ENCODE measurements around the gene PRTN3. TPM values are rescaled to one million over a fixed set of nuclear protein-coding genes. Genes with fewer than 3 reads are reported as not detected.

PRTN3 gene
- total RNA-seq, 1 experiment from 2014 or later: not detected

DNA sequence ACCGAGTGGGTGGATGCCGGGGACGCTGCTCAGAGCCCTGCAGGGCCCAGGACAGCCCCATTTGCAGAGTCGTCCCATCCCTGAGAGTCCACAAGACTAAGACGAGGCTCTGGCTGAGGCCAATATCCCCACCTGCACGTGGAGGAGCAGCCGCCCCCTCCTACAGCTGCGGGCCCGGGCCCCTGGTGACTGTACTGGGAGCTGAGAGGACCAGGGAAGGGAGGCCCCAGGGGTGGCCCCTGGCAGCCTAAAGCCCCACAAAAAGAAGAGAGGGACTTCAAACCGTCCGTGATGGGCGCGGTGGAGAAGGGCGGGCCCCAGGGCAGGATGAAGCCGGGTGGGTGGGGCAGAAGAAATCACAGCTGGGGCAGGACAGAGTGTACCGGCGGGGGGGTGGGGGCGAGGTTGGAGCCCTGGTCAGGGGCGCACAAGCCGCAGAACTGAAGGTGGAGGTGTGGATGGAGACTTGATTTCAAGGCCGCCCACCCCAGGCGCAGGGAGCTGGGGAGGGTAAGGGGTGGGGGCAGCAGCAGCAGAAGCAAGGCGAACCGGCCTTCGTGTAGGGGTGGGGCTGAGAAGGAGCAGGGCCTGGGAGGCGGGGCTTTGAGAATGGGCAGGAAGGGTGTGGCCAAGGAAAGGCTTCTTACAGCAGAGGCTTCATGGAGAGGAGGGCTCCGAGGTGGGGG is 31.6 kb downstream of the PRTN3 start:
- H3K9me3 Mint-ChIP-seq (ENCODE audit: low read depth, unreplicated experiment): no peaks in the 10 kb centered on the region
- no peak overlapping the region for H3K4me3 Mint-ChIP-seq (ENCODE audit: low read depth, unreplicated experiment)
- intact Hi-C loops (cut with micrococcal nuclease; ENCODE audit: unreplicated experiment): no loop called here
- no peak overlapping the region for H3K27ac Mint-ChIP-seq (ENCODE audit: unreplicated experiment)
- DNase-seq: peak; percentile 34
- peaks cover 30% of the 10 kb centered on the region for H3K36me3 Mint-ChIP-seq (ENCODE audit: insufficient read depth, unreplicated experiment)
- BruUV-seq (replicated peaks): no TSS peak
- CTCF ChIA-PET: no interaction called here
- no peaks in the 10 kb centered on the region for H3K4me1 Mint-ChIP-seq (ENCODE audit: low read depth, unreplicated experiment)
- no peaks in the 10 kb centered on the region for H3K27me3 Mint-ChIP-seq (ENCODE audit: unreplicated experiment)
- TF ChIP-seq, protein P1, sequence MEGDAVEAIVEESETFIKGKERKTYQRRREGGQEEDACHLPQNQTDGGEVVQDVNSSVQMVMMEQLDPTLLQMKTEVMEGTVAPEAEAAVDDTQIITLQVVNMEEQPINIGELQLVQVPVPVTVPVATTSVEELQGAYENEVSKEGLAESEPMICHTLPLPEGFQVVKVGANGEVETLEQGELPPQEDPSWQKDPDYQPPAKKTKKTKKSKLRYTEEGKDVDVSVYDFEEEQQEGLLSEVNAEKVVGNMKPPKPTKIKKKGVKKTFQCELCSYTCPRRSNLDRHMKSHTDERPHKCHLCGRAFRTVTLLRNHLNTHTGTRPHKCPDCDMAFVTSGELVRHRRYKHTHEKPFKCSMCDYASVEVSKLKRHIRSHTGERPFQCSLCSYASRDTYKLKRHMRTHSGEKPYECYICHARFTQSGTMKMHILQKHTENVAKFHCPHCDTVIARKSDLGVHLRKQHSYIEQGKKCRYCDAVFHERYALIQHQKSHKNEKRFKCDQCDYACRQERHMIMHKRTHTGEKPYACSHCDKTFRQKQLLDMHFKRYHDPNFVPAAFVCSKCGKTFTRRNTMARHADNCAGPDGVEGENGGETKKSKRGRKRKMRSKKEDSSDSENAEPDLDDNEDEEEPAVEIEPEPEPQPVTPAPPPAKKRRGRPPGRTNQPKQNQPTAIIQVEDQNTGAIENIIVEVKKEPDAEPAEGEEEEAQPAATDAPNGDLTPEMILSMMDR (IDR thresholded peaks at IDR 0.05; ENCODE audit: unreplicated experiment): no peak

DNA sequence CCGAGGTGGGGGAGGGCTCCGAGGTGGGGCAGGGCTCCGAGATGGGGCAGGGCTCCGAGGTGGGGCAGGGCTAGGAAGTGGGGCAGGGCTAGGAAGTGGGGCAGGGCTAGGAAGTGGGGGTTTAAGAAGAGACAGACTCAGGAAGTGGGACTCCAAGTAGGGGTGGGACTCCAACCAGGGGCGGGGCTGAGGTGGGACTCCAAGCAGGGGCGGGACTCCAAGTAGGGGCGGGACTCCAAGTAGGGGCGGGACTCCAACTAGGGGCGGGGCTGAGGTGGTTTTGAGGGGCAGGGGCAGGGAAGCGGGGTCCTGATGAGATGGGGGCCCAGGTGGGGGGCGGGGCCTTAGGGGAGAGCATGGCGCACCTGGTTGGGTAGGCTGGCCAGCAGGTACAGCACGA is 32.3 kb downstream of the PRTN3 start:
- CTCF ChIA-PET: no interaction called here
- BruUV-seq (replicated peaks): no TSS peak
- peaks cover 30% of the 10 kb centered on the region for H3K36me3 Mint-ChIP-seq (ENCODE audit: insufficient read depth, unreplicated experiment)
- DNase-seq: no peak
- no peaks in the 10 kb centered on the region for H3K27me3 Mint-ChIP-seq (ENCODE audit: unreplicated experiment)
- H3K9me3 Mint-ChIP-seq (ENCODE audit: low read depth, unreplicated experiment): no peaks in the 10 kb centered on the region
- TF ChIP-seq, protein P1 (IDR thresholded peaks at IDR 0.05; ENCODE audit: unreplicated experiment): no peak
- no peaks in the 10 kb centered on the region for H3K4me1 Mint-ChIP-seq (ENCODE audit: low read depth, unreplicated experiment)
- H3K4me3 Mint-ChIP-seq (ENCODE audit: low read depth, unreplicated experiment): no peak overlapping the region
- intact Hi-C loops (cut with micrococcal nuclease; ENCODE audit: unreplicated experiment): no loop called here
- no peak overlapping the region for H3K27ac Mint-ChIP-seq (ENCODE audit: unreplicated experiment)

DNA sequence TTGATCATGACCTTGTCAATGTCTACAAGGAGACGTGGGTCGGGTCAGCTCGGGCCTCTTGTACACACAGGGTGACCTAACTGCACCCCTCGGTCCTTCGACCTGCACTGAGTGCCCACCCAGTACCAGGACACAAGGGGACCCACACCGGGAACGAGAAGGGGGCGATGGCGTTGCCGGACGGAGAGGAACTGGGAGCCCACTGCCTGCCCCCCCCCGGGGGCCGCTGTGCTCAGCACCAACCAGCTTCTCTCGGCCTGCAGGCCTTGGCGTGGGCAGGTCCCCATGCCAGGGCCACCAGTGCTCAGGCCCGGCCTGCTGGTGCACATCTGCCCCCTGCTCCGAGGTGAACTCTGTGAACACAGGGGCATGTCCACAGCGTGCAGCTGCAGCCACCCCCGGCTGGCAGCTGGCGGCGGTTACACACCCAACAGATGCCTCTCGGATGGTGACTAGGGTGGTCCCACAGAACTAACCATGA is 32.8 kb downstream of the PRTN3 start:
- no peak for DNase-seq
- intact Hi-C loops (cut with micrococcal nuclease; ENCODE audit: unreplicated experiment): no loop called here
- peaks cover 30% of the 10 kb centered on the region for H3K36me3 Mint-ChIP-seq (ENCODE audit: insufficient read depth, unreplicated experiment)
- no peaks in the 10 kb centered on the region for H3K9me3 Mint-ChIP-seq (ENCODE audit: low read depth, unreplicated experiment)
- TF ChIP-seq, protein P1 (IDR thresholded peaks at IDR 0.05; ENCODE audit: unreplicated experiment): no peak
- no TSS peak for BruUV-seq (replicated peaks)
- H3K4me1 Mint-ChIP-seq (ENCODE audit: low read depth, unreplicated experiment): no peaks in the 10 kb centered on the region
- no peaks in the 10 kb centered on the region for H3K27me3 Mint-ChIP-seq (ENCODE audit: unreplicated experiment)
- H3K27ac Mint-ChIP-seq (ENCODE audit: unreplicated experiment): no peak overlapping the region
- CTCF ChIA-PET: no interaction called here
- no peak overlapping the region for H3K4me3 Mint-ChIP-seq (ENCODE audit: low read depth, unreplicated experiment)

DNA sequence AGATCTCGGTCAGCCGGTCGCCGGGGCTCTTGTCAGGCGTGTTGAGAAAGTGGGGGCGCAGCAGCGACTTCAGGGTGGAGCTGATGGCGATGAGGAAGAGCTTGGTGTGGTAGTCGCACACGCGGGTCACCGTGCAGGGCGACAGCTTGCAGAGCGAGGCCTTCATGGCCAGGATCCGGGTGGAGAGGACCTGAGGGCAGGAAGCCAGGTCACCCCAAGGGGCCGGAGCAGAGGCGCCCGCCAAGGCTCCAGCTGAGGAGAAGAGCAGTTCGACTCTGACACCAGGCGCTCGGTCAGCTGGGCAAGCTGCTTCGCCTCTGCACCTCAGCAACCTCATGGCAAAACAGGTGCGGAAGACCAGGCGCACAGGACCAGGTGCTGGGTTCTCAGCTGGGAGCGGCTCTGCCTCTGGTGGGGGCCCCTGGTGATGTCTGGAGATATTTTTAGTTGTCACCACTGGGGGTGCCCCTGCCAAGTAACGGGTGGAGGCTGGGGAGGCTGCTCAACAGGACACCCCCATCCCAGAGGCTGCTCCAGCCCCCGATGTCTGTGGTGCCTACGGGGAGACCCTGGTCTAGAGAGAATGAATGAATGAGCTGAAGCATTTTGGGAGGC is 34.6 kb downstream of the PRTN3 start:
- H3K36me3 Mint-ChIP-seq (ENCODE audit: insufficient read depth, unreplicated experiment): peaks cover 25% of the 10 kb centered on the region
- H3K27ac Mint-ChIP-seq (ENCODE audit: unreplicated experiment): no peak overlapping the region
- no TSS peak for BruUV-seq (replicated peaks)
- no peak for DNase-seq
- TF ChIP-seq, protein P1 (IDR thresholded peaks at IDR 0.05; ENCODE audit: unreplicated experiment): no peak
- intact Hi-C loops (cut with micrococcal nuclease; ENCODE audit: unreplicated experiment): no loop called here
- H3K27me3 Mint-ChIP-seq (ENCODE audit: unreplicated experiment): no peaks in the 10 kb centered on the region
- H3K9me3 Mint-ChIP-seq (ENCODE audit: low read depth, unreplicated experiment): no peaks in the 10 kb centered on the region
- no peaks in the 10 kb centered on the region for H3K4me1 Mint-ChIP-seq (ENCODE audit: low read depth, unreplicated experiment)
- no peak overlapping the region for H3K4me3 Mint-ChIP-seq (ENCODE audit: low read depth, unreplicated experiment)
- CTCF ChIA-PET: no interaction called here

Data from Calu3 (cell line).